HG03469 (cell line): ENCODE data around the gene COA3.

Experiments
- ATAC-seq: cut with Tn5 transposase; IDR thresholded peaks from one replicate; pipeline ENCODE4 v1.9.1; 2021; ENCODE audit warnings: mild to moderate bottlenecking, moderate library complexity, moderate number of reproducible peaks; ENCODE audit not compliant: unreplicated experiment

Gene COA3

GRCh38 chr17:42754782-42755181 is 43.7 kb downstream of the COA3 start:
- ATAC-seq: no peak

- ATAC-seq: no peak
Measured at GRCh38 chr17:42751628-42752027, 46.9 kb downstream of the COA3 start.

- ATAC-seq: no peak
Measured at GRCh38 chr17:42750739-42751344, 47.7 kb downstream of the COA3 start.

GRCh38 chr17:42748908-42749798 is 49.4 kb downstream of the COA3 start:
- ATAC-seq: no peak

GRCh38 chr17:42748202-42748907 is 50.1 kb downstream of the COA3 start:
- ATAC-seq: no peak
